Tibial nerve (tissue), 3 donors: ENCODE results near the gene URB1.

Source experiments
- CTCF ChIP-seq, 5 experiments: fragments of 200-600 bp in 3 of 5; fragments of 450-650 bp in 2 of 5; sonication (generic) in 3 of 5; IDR thresholded peaks; one replicate each; pipeline ENCODE4 v1.5.1; 2016 to 2019; ENCODE audit warnings: antibody characterized with exemption in 5 of 5, mild to moderate bottlenecking in 3 of 5, moderate library complexity in 2 of 5
- POLR2A ChIP-seq, 2 donors: fragments of 450-650 bp; IDR thresholded peaks; one replicate each; pipeline ENCODE4 v1.6.1; 2017; ENCODE audit warnings: antibody characterized with exemption in 2 of 2, mild to moderate bottlenecking in 2 of 2, moderate library complexity in 2 of 2

GRCh38 chr21:32367158-32367557 lies 25.7 kb downstream of the URB1 start:
- no peak for TF ChIP-seq POLR2A (IDR thresholded peaks at IDR 0.05)
- TF ChIP-seq CTCF (IDR thresholded peaks at IDR 0.05) = no peak
